Transverse colon (tissue), 4 donors: ENCODE measurements around the gene MYOF. TPM values are rescaled to one million over a fixed set of nuclear protein-coding genes. Genes with fewer than 3 reads are reported as not detected.

Source experiments
- DNase-seq: peaks from one replicate; pipeline ENCODE4 v3.0.0-alpha.2; 2019
- H3K27ac ChIP-seq, 4 donors: fragments of 200-600 bp; sonication (generic); 2 replicates each; pipeline ENCODE4 v1.5.1; 2016 to 2018; ENCODE audit warnings: inconsistent platforms in 4 of 4
- H3K27me3 ChIP-seq: fragments of 200-600 bp; sonication (generic); 2 replicates; pipeline ENCODE4 v1.5.1; 2017; ENCODE audit warnings: inconsistent platforms
- H3K36me3 ChIP-seq, 4 donors: fragments of 200-600 bp; sonication (generic); 2 replicates each; pipeline ENCODE4 v1.5.1; 2017 to 2019; ENCODE audit warnings: inconsistent platforms in 4 of 4
- H3K4me1 ChIP-seq, 4 donors: fragments of 200-600 bp; sonication (generic); 2 replicates each; pipeline ENCODE4 v1.5.1; 2017 to 2020; ENCODE audit warnings: inconsistent platforms in 4 of 4
- H3K4me3 ChIP-seq, 4 donors: fragments of 200-600 bp; sonication (generic); 1 replicate in 1 of 4; 2 replicates in 3 of 4; pipeline versions ENCODE4 v1.5.1 to v1.6.1; 2017 to 2019; ENCODE audit warnings: inconsistent platforms in 4 of 4
- H3K9me3 ChIP-seq, 2 donors: fragments of 200-600 bp; sonication (generic); 2 replicates each; pipeline ENCODE4 v1.5.1; 2017 to 2019; ENCODE audit warnings: inconsistent platforms in 2 of 2
- CTCF ChIP-seq, 5 experiments: fragments of 200-600 bp in 3 of 5; fragments of 450-650 bp in 2 of 5; sonication (generic) in 3 of 5; IDR thresholded peaks; 1 replicate in 2 of 5; 2 replicates in 3 of 5; pipeline ENCODE4 v1.5.1; 2016 to 2017; ENCODE audit warnings: antibody characterized with exemption in 5 of 5, inconsistent platforms in 3 of 5, mild to moderate bottlenecking in 2 of 5, moderate library complexity in 1 of 5
- EP300 ChIP-seq: sonication (generic); formaldehyde crosslinking; IDR thresholded peaks from one replicate; pipeline ENCODE4 v1.6.1; 2017; ENCODE audit warnings: antibody characterized with exemption, low read depth
- POLR2A ChIP-seq: fragments of 450-650 bp; IDR thresholded peaks from one replicate; pipeline ENCODE4 v1.6.1; 2016; ENCODE audit warnings: antibody characterized with exemption, mild to moderate bottlenecking, moderate library complexity
- POLR2AphosphoS5 ChIP-seq, 3 donors: sonication (generic); formaldehyde crosslinking; IDR thresholded peaks; one replicate each; pipeline ENCODE4 v1.6.1; 2016; ENCODE audit warnings: antibody characterized with exemption in 3 of 3
- WGBS, 2 donors: methylation state at CpG; one replicate each; pipeline ENCODE4 v1.1.5; 2018; ENCODE audit warnings: low coverage in 1 of 2; 5-methylcytosine and 5-hydroxymethylcytosine counted together
- in situ Hi-C, 4 donors: fragments of 200-750 bp; cut with MboI; loops; one replicate each; pipeline versions ENCODE4 v1.15.0 to v1.15.1; 2017; ENCODE audit warnings: low sequenced_read_pairs in 3 of 4, low pct_ligation_motif_present in 1 of 4, low pct_unique_long_range_greater_than_20kb in 1 of 4
- intact Hi-C: fragments of 100-400 bp; cut with DNase I; formaldehyde crosslinking; loops from one replicate; pipeline ENCODE4 v1.15.1; 2023; ENCODE audit warnings: low total_unique reads
- small RNA-seq, 4 donors: library from RNA; depleted of rRNA; stranded (forward); fragments of <200 nt; gene quantifications; one replicate each; pipeline ENCODE3, GENCODE V24; 2016
- total RNA-seq, 4 donors: library from RNA; depleted of rRNA; stranded (reverse); fragments of >200 nt; gene quantifications; one replicate each; pipeline ENCODE4 v1.1.0, GENCODE V29; 2016

Gene MYOF
- total RNA-seq, 4 donors from 2014 or later, result 18.9 to 57.2 (median 50.2) TPM

DNA sequence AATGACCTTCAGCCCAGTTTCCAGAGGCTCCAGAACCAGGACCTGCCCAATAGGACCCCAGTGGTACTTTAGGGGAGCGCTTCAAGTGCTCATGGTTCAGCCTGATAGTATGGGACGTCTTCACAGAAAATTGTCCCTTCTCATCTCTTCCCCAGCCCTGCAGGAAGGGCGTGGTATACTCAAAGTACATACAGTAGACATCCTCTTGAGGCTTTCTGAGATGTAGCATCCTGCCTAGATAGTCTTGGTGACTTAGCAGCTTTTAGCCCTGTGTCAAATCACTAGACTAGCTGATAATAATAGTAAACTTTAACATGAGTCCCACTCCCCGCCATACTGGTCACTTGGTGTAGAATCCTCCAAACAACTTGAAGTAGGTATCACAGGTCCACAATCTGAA lies 215.3 kb downstream of the MYOF start:
- no peak for DNase-seq
- Histone ChIP-seq H3K4me3 (no peak overlapping the region), H3K36me3 (no peaks in the 10 kb centered on the region), H3K27ac (no peak overlapping the region), H3K4me1 (no peaks in the 10 kb centered on the region), H3K27me3 (no peaks in the 10 kb centered on the region), H3K9me3 (peaks cover 0 to 3% of the 10 kb centered on the region in 2 donors)
- 90 to 100% methylated on average over 1 to 4 of the region's 4 CpGs for WGBS, 2 donors
- in situ Hi-C loops (no loop called here), intact Hi-C loops (no loop called here)
- TF ChIP-seq CTCF (IDR thresholded peaks at IDR 0.05) (no peak), POLR2A (no peak), POLR2AphosphoS5 (IDR thresholded peaks at IDR 0.05) (no peak), EP300 (no peak)

DNA sequence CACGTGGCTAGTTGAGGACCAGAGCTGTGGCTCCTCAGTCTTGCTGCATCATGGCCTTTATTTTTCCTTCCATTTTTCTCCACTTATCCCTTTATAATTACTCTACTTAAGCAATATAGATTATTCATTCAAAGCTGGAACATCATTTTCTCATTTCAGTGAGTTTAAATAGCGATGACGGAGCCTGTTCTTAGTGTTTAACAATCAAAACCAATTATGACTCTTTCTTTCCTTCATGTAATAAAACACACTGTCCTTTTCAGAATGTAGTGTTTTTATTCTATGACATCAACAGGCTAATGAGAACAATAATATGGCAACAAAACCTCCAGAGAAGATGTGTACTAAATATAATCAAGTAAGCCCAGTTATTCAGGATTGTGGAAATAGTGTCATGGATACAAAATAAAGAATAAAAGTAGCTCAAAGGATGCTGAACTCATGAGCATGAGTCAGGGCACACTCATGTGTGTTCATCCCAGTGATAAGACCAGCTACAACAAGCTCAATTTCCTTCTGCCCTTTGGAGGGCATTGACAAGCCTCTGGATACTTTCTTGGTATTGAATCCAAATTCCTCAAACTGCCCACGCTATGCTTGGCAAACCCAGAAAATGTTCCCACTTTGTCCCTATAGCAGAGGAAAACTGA lies 220.0 kb downstream of the MYOF start:
- intact Hi-C loops (no loop called here), in situ Hi-C loops (no loop called here)
- Histone ChIP-seq H3K27ac (no peak overlapping the region), H3K36me3 (no peaks in the 10 kb centered on the region), H3K4me3 (no peak overlapping the region), H3K9me3 (no peaks in the 10 kb centered on the region), H3K27me3 (no peaks in the 10 kb centered on the region), H3K4me1 (no peaks in the 10 kb centered on the region)
- TF ChIP-seq POLR2AphosphoS5 (IDR thresholded peaks at IDR 0.05), result no peak
- no peak for TF ChIP-seq POLR2A
- no peak for TF ChIP-seq CTCF (IDR thresholded peaks at IDR 0.05)
- DNase-seq, result no peak
- WGBS, 2 donors, result 79 to 93% methylated on average over 3 to 4 of the region's 4 CpGs

GRCh38 chr10:93261089-93261488 lies 221.0 kb downstream of the MYOF start:
- Histone ChIP-seq H3K4me3 (no peak overlapping the region), H3K4me1 (no peaks in the 10 kb centered on the region), H3K27me3 (no peaks in the 10 kb centered on the region), H3K9me3 (no peaks in the 10 kb centered on the region), H3K27ac (no peak overlapping the region), H3K36me3 (no peaks in the 10 kb centered on the region)
- WGBS, 2 donors, result 89 to 92% methylated on average over 1 of the region's 1 CpG
- TF ChIP-seq EP300 (no peak), POLR2A (no peak), CTCF (IDR thresholded peaks at IDR 0.05) (no peak), POLR2AphosphoS5 (IDR thresholded peaks at IDR 0.05) (no peak)
- in situ Hi-C loops (no loop called here), intact Hi-C loops (no loop called here)
- no peak for DNase-seq

DNA sequence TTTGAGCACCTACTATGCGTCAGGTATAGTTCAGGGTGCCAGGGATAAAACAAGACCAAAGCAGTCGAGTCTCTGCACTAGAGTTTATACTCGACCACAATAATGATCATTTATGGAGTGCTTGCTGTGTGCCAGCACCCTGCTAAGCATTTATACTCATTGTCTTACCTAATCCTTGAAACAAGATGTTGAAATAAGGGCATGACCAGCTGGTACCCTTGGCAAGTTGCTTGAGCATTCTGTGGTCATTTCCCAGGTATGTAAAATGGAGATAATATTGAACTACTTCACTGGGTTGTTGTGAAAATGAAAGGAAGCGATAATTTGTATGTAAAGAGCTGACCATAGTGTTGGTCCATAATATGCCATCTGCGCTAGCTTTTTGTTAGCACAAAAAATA lies 223.0 kb downstream of the MYOF start:
- TF ChIP-seq POLR2AphosphoS5 (IDR thresholded peaks at IDR 0.05) (no peak), CTCF (IDR thresholded peaks at IDR 0.05) (no peak), POLR2A (no peak), EP300 (no peak)
- intact Hi-C loops, result no loop called here
- in situ Hi-C loops, result no loop called here

More for the DNA sequence above, 223.0 kb downstream of the MYOF start:
- Histone ChIP-seq H3K27me3 (no peaks in the 10 kb centered on the region), H3K4me3 (no peak overlapping the region), H3K9me3 (no peaks in the 10 kb centered on the region), H3K4me1 (no peaks in the 10 kb centered on the region), H3K36me3 (no peaks in the 10 kb centered on the region), H3K27ac (no peak overlapping the region)
- 86 to 100% methylated on average over 3 to 5 of the region's 5 CpGs for WGBS, 2 donors
- no peak for DNase-seq

Small RNA genes lying within 50 kb of the gene (small RNA-seq; reads per million reads assigned to genes)
- 0 reads per million in 4 donors for gene RNA5SP323

Other genes with a start within 250 kb of the MYOF start
- gene CEP55, start 14.3 kb upstream of the MYOF start, total RNA-seq, result 10 to 100 TPM in 1 of 4 donors, 1 to 10 TPM in 2, not detected in 1; 1.1 to 13.1 (median 4.3) TPM
- gene FFAR4, start 84.3 kb upstream of the MYOF start, total RNA-seq, result 10 to 100 TPM in 3 of 4 donors, under 1 TPM in 1; 0.75 to 17.1 (median 12.9) TPM
- 10 to 100 TPM in 2 of 4 donors, 1 to 10 TPM in 2; 3.4 to 18.0 (median 7.1) TPM for gene RBP4, start 118.9 kb upstream of the MYOF start, total RNA-seq
- gene PDE6C, start 130.2 kb upstream of the MYOF start, total RNA-seq, result not detected
- gene FRA10AC1, start 220.3 kb upstream of the MYOF start, total RNA-seq, result 10 to 100 TPM in 3 of 4 donors, 1 to 10 TPM in 1; 1.9 to 37.4 (median 13.9) TPM